AG04449 (cell line): ENCODE data around the gene CCDC169.

Experiments used
- CTCF ChIA-PET: fragments of 350-600 bp; formaldehyde crosslinking; extraction: SDS; loops from one replicate; lab custom pipeline; 2021; ENCODE audit warnings: antibody characterized with exemption; lab: Yijun Ruan, JAX
- POLR2A ChIA-PET: fragments of 400-600, 350-600 bp; formaldehyde crosslinking; extraction: SDS; loops from one replicate; lab custom pipeline; 2020; ENCODE audit warnings: antibody characterized with exemption, inconsistent platforms; lab: Yijun Ruan, JAX
- DNase-seq: peaks from one replicate; pipeline ENCODE4 v3.0.0-alpha.2; 2010; ENCODE audit warnings: low read depth, low spot score
- H3K4me3 ChIP-seq: 2 replicates; pipeline ENCODE4 v1.5.1; 2011; ENCODE audit warnings: low read depth, mild to moderate bottlenecking, control low read depth, low read length
- CTCF ChIP-seq: IDR thresholded peaks from one replicate; pipeline ENCODE4 v1.5.1; 2011; ENCODE audit warnings: mild to moderate bottlenecking, moderate library complexity, low read length, control low read depth, inconsistent platforms; ENCODE audit not compliant: insufficient read depth; ENCODE audit errors: missing control alignments

The CCDC169 gene

GRCh38 chr13:36275190-36276002, 22.2 kb downstream of the CCDC169 start:
- ChIA-PET CTCF (interaction anchor here (0.6 to 17.2 kb wide), 28 partner anchors 7 to 705 kb away, joined by 3 to 647 read pairs (median 4); partner anchors contain the start of gene CCDC169), POLR2A (interaction anchor here (1.7 kb wide), 1 partner anchor 296 kb away, joined by 7 read pairs; no protein-coding TSS in a partner anchor)
- no peak for DNase-seq
- peak; percentile 41 for TF ChIP-seq CTCF
- H3K4me3 ChIP-seq, result no peak overlapping the region

GRCh38 chr13:36273431-36273830, 24.2 kb downstream of the CCDC169 start:
- no peak for TF ChIP-seq CTCF
- H3K4me3 ChIP-seq, result no peak overlapping the region
- ChIA-PET POLR2A (interaction anchor here (1.0 kb wide), 1 partner anchor 294 kb away, joined by 5 read pairs; no protein-coding TSS in a partner anchor), CTCF (interaction anchor here (0.6 to 17.2 kb wide), 8 partner anchors 9 to 455 kb away, joined by 3 to 647 read pairs (median 8); no protein-coding TSS in a partner anchor)
- DNase-seq, result no peak

GRCh38 chr13:36261976-36262375, 35.6 kb downstream of the CCDC169 start:
- DNase-seq, result no peak
- no peak for TF ChIP-seq CTCF
- no peak overlapping the region for H3K4me3 ChIP-seq
- CTCF ChIA-PET, result interaction anchor here (1.5 kb wide), 1 partner anchor 283 kb away, joined by 4 read pairs; no protein-coding TSS in a partner anchor
- POLR2A ChIA-PET, result no interaction called here

- DNase-seq, result no peak
- CTCF ChIA-PET, result interaction anchor here (0.9 kb wide), 1 partner anchor 79 kb away, joined by 3 read pairs; no protein-coding TSS in a partner anchor
- POLR2A ChIA-PET, result no interaction called here
- TF ChIP-seq CTCF, result no peak
- no peak overlapping the region for H3K4me3 ChIP-seq
Observed at GRCh38 chr13:36261011-36261410, 36.6 kb downstream of the CCDC169 start.

- no peak for TF ChIP-seq CTCF
- no peak for DNase-seq
- ChIA-PET POLR2A (no interaction called here), CTCF (interaction anchor here (1.2 kb wide), 1 partner anchor 14 kb away, joined by 3 read pairs; no protein-coding TSS in a partner anchor)
- H3K4me3 ChIP-seq, result no peak overlapping the region
Observed at GRCh38 chr13:36259361-36260137, 38.1 kb downstream of the CCDC169 start.
